ENCODE results near the gene USP37.

USP37 gene

GRCh38 chr2:218400930-218401881 lies 166.9 kb downstream of the USP37 start:
- no peak for DNase-seq

Data from CD4-positive, alpha-beta T cell treated with Interleukin-15 for 1 hour (primary cell).